Body of pancreas (tissue), 4 donors: ENCODE data around the gene RPS6KA2.

Experiments used
- POLR2A ChIP-seq, 3 donors: fragments of 450-650 bp; IDR thresholded peaks; one replicate each; pipeline ENCODE4 v1.6.1; 2016; ENCODE audit warnings: antibody characterized with exemption in 3 of 3, mild to moderate bottlenecking in 2 of 3
- TF ChIP-seq, protein P1 (sequence below), 7 experiments: fragments of 450-650 bp in 4 of 7; fragments of 200-600 bp in 3 of 7; sonication (generic) in 3 of 7; IDR thresholded peaks; one replicate each; pipeline ENCODE4 v1.5.1; 2016 to 2019; ENCODE audit warnings: antibody characterized with exemption in 7 of 7

DNA sequence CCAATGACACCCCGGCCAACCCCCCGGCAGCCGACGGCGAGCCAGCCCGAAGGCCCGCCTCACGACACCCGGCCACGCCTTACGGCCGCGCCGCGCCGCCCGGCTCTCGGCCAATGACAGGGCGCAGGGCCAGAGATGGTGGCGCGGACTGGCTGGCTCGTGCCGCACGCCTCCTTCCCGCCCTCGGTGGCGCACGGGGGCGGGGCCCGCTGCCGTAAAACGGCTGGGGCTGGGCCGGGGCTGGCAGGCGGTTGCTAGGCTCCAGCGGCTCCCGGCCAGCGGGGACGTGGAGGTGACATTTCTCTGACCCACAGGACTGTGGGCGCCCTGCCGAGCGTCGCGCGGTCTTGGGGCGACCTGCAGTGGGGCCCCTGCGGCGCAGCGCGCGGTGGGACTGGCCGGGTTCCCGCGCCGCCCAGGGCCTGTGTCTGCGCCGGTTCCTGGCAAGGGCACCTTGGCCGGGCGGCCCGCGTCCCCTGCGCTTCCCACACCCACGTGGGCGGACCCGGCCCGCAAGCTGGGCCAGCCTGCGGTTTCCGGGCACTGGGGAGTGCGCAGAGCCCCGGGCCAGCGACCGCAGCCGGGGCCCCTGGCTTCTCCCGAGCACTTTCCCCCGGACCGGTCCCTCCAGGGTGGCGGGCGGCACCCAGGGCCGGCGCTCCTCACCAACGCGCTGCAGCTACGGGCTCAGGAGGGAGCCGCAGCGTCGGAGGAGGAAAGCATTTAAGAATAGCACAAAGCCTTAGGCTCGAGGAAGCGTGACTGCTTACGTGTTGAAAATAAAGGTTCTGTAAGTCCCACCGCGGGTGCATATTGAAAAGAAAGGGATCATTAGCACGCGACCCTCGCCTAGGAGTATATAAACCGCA is 243.9 kb downstream of the RPS6KA2 start, which contains the start of gene MPC1:
- TF ChIP-seq, protein P1, sequence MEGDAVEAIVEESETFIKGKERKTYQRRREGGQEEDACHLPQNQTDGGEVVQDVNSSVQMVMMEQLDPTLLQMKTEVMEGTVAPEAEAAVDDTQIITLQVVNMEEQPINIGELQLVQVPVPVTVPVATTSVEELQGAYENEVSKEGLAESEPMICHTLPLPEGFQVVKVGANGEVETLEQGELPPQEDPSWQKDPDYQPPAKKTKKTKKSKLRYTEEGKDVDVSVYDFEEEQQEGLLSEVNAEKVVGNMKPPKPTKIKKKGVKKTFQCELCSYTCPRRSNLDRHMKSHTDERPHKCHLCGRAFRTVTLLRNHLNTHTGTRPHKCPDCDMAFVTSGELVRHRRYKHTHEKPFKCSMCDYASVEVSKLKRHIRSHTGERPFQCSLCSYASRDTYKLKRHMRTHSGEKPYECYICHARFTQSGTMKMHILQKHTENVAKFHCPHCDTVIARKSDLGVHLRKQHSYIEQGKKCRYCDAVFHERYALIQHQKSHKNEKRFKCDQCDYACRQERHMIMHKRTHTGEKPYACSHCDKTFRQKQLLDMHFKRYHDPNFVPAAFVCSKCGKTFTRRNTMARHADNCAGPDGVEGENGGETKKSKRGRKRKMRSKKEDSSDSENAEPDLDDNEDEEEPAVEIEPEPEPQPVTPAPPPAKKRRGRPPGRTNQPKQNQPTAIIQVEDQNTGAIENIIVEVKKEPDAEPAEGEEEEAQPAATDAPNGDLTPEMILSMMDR (IDR thresholded peaks at IDR 0.05): peak in 1 of 7 experiments; percentile 9
- TF ChIP-seq POLR2A (IDR thresholded peaks at IDR 0.05): peak; percentile 80 to 84 (median 81)
